Measurements from ENCODE around the gene ANKHD1. TPM values are rescaled to one million over a fixed set of nuclear protein-coding genes. Genes with fewer than 3 reads are reported as not detected.

The ANKHD1 gene
- total RNA-seq, 3 donors from 2014 or later (not counting 1 experiment from before 2014, with no cell fraction given): 225 to 239 (median 230) TPM

DNA sequence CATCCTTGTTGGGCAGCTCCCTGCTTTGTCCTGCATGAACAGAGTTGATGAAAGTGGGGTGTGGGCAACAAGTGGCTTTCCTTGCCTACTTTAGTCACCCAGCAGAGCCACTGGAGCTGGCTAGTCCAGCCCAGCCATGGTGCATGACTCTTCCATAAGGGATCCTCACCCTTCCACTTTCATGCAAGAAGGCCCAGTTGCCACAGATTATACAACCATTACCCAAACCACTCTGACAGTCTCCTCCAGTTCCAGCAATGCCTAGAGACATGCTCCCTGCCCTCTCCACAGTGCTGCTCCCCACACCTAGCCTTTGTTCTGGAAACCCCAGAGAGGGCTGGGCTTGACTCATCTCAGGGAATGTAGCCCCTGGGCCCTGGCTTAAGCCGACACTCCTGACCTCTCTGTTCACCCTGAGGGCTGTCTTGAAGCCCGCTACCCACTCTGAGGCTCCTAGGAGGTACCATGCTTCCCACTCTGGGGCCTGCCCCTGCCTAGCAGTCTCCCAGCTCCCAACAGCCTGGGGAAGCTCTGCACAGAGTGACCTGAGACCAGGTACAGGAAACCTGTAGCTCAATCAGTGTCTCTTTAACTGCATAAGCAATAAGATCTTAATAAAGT lies 166.9 kb downstream of the ANKHD1 start:
- H3K9me3 Mint-ChIP-seq: no peaks in the 10 kb centered on the region
- peak overlapping the region; percentile 83 for H3K4me3 Mint-ChIP-seq
- peaks cover 21% of the 10 kb centered on the region for H3K36me3 ChIP-seq (ENCODE audit: control insufficient read depth, insufficient read depth, low read length)
- H3K27ac ChIP-seq (ENCODE audit: low read length): peak overlapping the region; percentile 89
- H3K27me3 Mint-ChIP-seq (ENCODE audit: low read depth in 2 of 2): no peaks in the 10 kb centered on the region
- peaks cover 48 to 65% of the 10 kb centered on the region in 2 donors for H3K4me1 Mint-ChIP-seq
- DNase-seq (peak in 1 of 2 donors; percentile 11), ATAC-seq (no peak)
- no peaks in the 10 kb centered on the region for H3K9me3 ChIP-seq (ENCODE audit: control insufficient read depth, insufficient read depth, low read length)
- no peak overlapping the region for H3K4me3 ChIP-seq (ENCODE audit: low read length)
- intact Hi-C loops (cut with micrococcal nuclease): no loop called here
- peak overlapping the region; percentile 96 to 98 for H3K27ac Mint-ChIP-seq
- TF ChIP-seq, protein P1, sequence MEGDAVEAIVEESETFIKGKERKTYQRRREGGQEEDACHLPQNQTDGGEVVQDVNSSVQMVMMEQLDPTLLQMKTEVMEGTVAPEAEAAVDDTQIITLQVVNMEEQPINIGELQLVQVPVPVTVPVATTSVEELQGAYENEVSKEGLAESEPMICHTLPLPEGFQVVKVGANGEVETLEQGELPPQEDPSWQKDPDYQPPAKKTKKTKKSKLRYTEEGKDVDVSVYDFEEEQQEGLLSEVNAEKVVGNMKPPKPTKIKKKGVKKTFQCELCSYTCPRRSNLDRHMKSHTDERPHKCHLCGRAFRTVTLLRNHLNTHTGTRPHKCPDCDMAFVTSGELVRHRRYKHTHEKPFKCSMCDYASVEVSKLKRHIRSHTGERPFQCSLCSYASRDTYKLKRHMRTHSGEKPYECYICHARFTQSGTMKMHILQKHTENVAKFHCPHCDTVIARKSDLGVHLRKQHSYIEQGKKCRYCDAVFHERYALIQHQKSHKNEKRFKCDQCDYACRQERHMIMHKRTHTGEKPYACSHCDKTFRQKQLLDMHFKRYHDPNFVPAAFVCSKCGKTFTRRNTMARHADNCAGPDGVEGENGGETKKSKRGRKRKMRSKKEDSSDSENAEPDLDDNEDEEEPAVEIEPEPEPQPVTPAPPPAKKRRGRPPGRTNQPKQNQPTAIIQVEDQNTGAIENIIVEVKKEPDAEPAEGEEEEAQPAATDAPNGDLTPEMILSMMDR (IDR thresholded peaks at IDR 0.05): no peak
- H3K36me3 Mint-ChIP-seq: no peaks in the 10 kb centered on the region
- H3K27me3 ChIP-seq (ENCODE audit: control insufficient read depth, insufficient read depth, low read length): no peaks in the 10 kb centered on the region
- H3K4me1 ChIP-seq (ENCODE audit: control insufficient read depth, insufficient read depth, low read length): peaks cover 34% of the 10 kb centered on the region
- 98% methylated on average over 2 of the region's 2 CpGs for WGBS (ENCODE audit: insufficient coverage)

DNA sequence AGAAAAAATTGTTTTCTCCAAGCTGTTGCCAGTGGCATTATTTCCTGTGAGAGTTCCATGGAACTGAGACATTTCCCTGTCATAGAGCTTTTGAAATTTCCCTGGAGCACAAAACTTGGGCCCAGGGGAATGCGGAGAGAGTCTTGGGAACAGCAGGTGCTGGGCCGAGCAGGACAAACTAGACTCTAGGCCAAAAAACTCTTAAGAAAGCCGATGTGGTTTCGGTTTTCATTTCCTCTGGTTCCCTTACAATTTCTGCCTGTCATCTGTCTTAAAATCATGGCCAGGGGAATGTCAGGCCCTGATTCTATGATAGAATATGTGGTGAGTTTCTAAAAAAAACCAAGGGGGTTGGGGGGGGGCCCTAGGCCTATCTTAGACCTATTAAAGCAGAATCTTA lies 167.6 kb downstream of the ANKHD1 start:
- no peaks in the 10 kb centered on the region for H3K27me3 Mint-ChIP-seq (ENCODE audit: low read depth in 2 of 2)
- intact Hi-C loops (cut with micrococcal nuclease): no loop called here
- peaks cover 29% of the 10 kb centered on the region for H3K4me1 ChIP-seq (ENCODE audit: control insufficient read depth, insufficient read depth, low read length)
- peaks cover 21% of the 10 kb centered on the region for H3K36me3 ChIP-seq (ENCODE audit: control insufficient read depth, insufficient read depth, low read length)
- TF ChIP-seq, protein P1 (IDR thresholded peaks at IDR 0.05): no peak
- ATAC-seq (no peak), DNase-seq (peak in 1 of 2 donors; percentile 67)
- H3K9me3 Mint-ChIP-seq: no peaks in the 10 kb centered on the region
- peaks cover 44 to 59% of the 10 kb centered on the region in 2 donors for H3K4me1 Mint-ChIP-seq
- H3K27me3 ChIP-seq (ENCODE audit: control insufficient read depth, insufficient read depth, low read length): no peaks in the 10 kb centered on the region
- H3K4me3 ChIP-seq (ENCODE audit: low read length): no peak overlapping the region
- peak overlapping the region; percentile 96 to 98 for H3K27ac Mint-ChIP-seq
- no peaks in the 10 kb centered on the region for H3K36me3 Mint-ChIP-seq
- peak overlapping the region; percentile 89 for H3K27ac ChIP-seq (ENCODE audit: low read length)
- peak overlapping the region; percentile 83 for H3K4me3 Mint-ChIP-seq
- WGBS (ENCODE audit: insufficient coverage): 11% methylated on average over 4 of the region's 4 CpGs
- no peaks in the 10 kb centered on the region for H3K9me3 ChIP-seq (ENCODE audit: control insufficient read depth, insufficient read depth, low read length)

DNA sequence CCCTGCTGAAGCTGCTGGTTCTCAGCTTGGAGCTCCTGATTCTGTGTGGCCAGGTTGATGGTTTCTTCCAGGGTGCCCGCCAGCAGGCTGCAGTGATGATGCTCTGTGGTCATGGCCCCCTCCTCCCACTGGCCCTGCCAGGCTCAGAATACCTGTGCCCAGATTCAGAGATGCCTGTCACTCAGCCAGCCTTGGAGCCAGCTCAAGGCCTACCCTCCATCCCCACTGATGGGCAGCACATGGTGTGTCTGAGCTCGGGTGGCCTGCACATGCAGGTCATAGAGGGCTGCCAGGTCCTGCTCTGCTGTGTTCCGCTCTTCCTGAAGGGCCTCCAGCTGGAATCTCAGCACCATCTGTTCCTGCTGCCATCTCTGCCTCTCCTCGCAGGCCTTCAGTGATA lies 168.4 kb downstream of the ANKHD1 start:
- Mint-ChIP-seq H3K27me3 (ENCODE audit: low read depth in 2 of 2) (no peaks in the 10 kb centered on the region), H3K36me3 (no peaks in the 10 kb centered on the region), H3K4me1 (peaks cover 36 to 50% of the 10 kb centered on the region in 2 donors), H3K4me3 (peak overlapping the region; percentile 45), H3K9me3 (no peaks in the 10 kb centered on the region), H3K27ac (peak overlapping the region; percentile 96 to 98)
- DNase-seq: peak in 1 of 2 donors; percentile 3
- intact Hi-C loops (cut with micrococcal nuclease): no loop called here
- H3K4me1 ChIP-seq (ENCODE audit: control insufficient read depth, insufficient read depth, low read length): peaks cover 26% of the 10 kb centered on the region
- H3K36me3 ChIP-seq (ENCODE audit: control insufficient read depth, insufficient read depth, low read length): peaks cover 21% of the 10 kb centered on the region
- WGBS (ENCODE audit: insufficient coverage): 92% methylated on average over 4 of the region's 4 CpGs
- no peaks in the 10 kb centered on the region for H3K27me3 ChIP-seq (ENCODE audit: control insufficient read depth, insufficient read depth, low read length)
- ATAC-seq: no peak
- H3K27ac ChIP-seq (ENCODE audit: low read length): peak overlapping the region; percentile 89
- no peaks in the 10 kb centered on the region for H3K9me3 ChIP-seq (ENCODE audit: control insufficient read depth, insufficient read depth, low read length)
- H3K4me3 ChIP-seq (ENCODE audit: low read length): no peak overlapping the region
- TF ChIP-seq, protein P1 (IDR thresholded peaks at IDR 0.05): no peak

DNA sequence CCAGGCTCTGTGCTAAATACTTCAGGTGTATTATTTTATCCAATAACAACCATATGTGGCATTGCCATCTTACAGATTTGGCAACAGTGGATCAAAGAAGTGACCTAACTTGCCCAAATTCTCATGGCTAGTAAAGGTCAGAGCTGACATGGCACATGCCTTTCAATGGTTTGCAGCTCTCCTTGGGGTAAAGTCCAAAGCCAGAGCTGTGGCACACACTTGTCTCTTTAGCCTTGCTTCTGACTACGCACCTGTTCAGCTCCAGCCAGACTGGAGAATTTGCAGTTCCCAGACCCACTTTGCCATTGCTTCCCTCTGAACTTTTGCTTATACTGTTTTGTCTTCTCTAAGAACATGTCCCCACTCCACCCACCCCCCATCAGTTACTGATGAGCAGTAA lies 168.9 kb downstream of the ANKHD1 start:
- H3K27me3 Mint-ChIP-seq (ENCODE audit: low read depth in 2 of 2): no peaks in the 10 kb centered on the region
- Histone ChIP-seq H3K36me3 (ENCODE audit: control insufficient read depth, insufficient read depth, low read length) (peaks cover 21% of the 10 kb centered on the region), H3K4me3 (ENCODE audit: low read length) (no peak overlapping the region), H3K4me1 (ENCODE audit: control insufficient read depth, insufficient read depth, low read length) (peaks cover 22% of the 10 kb centered on the region), H3K9me3 (ENCODE audit: control insufficient read depth, insufficient read depth, low read length) (no peaks in the 10 kb centered on the region), H3K27me3 (ENCODE audit: control insufficient read depth, insufficient read depth, low read length) (no peaks in the 10 kb centered on the region), H3K27ac (ENCODE audit: low read length) (peak overlapping the region; percentile 89)
- H3K9me3 Mint-ChIP-seq: no peaks in the 10 kb centered on the region
- intact Hi-C loops (cut with micrococcal nuclease): no loop called here
- ATAC-seq (no peak), DNase-seq (peak in 1 of 2 donors; percentile 3)
- peak overlapping the region; percentile 45 for H3K4me3 Mint-ChIP-seq
- H3K4me1 Mint-ChIP-seq: peaks cover 32 to 46% of the 10 kb centered on the region in 2 donors
- TF ChIP-seq, protein P1 (IDR thresholded peaks at IDR 0.05): no peak
- 97% methylated on average over 1 of the region's 1 CpG for WGBS (ENCODE audit: insufficient coverage)
- H3K36me3 Mint-ChIP-seq: no peaks in the 10 kb centered on the region
- peak overlapping the region; percentile 96 to 98 for H3K27ac Mint-ChIP-seq

All from natural killer cell (primary cell).